Gastrocnemius medialis (tissue), 4 donors: ENCODE data around the gene P2RY2. TPM values are rescaled to one million over a fixed set of nuclear protein-coding genes. Genes with fewer than 3 reads are reported as not detected.

Source experiments
- ATAC-seq, 2 donors: fragments of 150-250 bp; one replicate each; pipeline ENCODE4 v1.9.1; 2016
- DNase-seq, 2 donors: peaks; one replicate each; pipeline ENCODE4 v3.0.0-alpha.2; 2019
- H3K27ac ChIP-seq, 4 donors: fragments of 200-600 bp; sonication (generic); 1 replicate in 1 of 4; 2 replicates in 3 of 4; pipeline ENCODE4 v1.5.1; 2016 to 2018; ENCODE audit warnings: mild to moderate bottlenecking in 2 of 4, moderate library complexity in 1 of 4
- H3K27me3 ChIP-seq, 3 donors: fragments of 200-600 bp; sonication (generic) in 2 of 3; 1 replicate in 1 of 3; 2 replicates in 2 of 3; pipeline versions ENCODE4 v1.5.1 to v1.6.0; 2016 to 2019; ENCODE audit warnings: mild to moderate bottlenecking in 1 of 3, moderate library complexity in 1 of 3
- H3K36me3 ChIP-seq, 2 donors: fragments of 200-600 bp; sonication (generic) in 1 of 2; one replicate each; pipeline ENCODE4 v1.5.1; 2017 to 2018
- H3K4me1 ChIP-seq, 2 donors: fragments of 200-600 bp; sonication (generic) in 1 of 2; one replicate each; pipeline ENCODE4 v1.5.1; 2016 to 2017; ENCODE audit warnings: mild to moderate bottlenecking in 2 of 2
- H3K4me3 ChIP-seq, 4 donors: fragments of 200-600 bp; sonication (generic) in 3 of 4; 1 replicate in 1 of 4; 2 replicates in 3 of 4; pipeline ENCODE4 v1.5.1; 2016 to 2019; ENCODE audit warnings: mild to moderate bottlenecking in 2 of 4
- H3K9me3 ChIP-seq, 3 donors: fragments of 200-600 bp; sonication (generic) in 2 of 3; 1 replicate in 1 of 3; 2 replicates in 2 of 3; pipeline ENCODE4 v1.5.1; 2016 to 2019
- POLR2A ChIP-seq, 2 donors: fragments of 450-650 bp; IDR thresholded peaks; one replicate each; pipeline ENCODE4 v1.6.1; 2017; ENCODE audit warnings: antibody characterized with exemption in 2 of 2, mild to moderate bottlenecking in 2 of 2, moderate library complexity in 2 of 2
- in situ Hi-C, 4 donors: fragments of 200-750 bp; cut with MboI; loops; one replicate each; pipeline versions ENCODE4 v1.15.0 to v1.8.0; 2017; ENCODE audit warnings: low sequenced_read_pairs in 4 of 4
- intact Hi-C: fragments of 100-400 bp; cut with DNase I; formaldehyde crosslinking; loops from one replicate; pipeline ENCODE4 v1.15.1; 2023; ENCODE audit warnings: low total_unique reads
- total RNA-seq, 4 donors: library from RNA; depleted of rRNA; stranded (reverse); fragments of >200 nt; gene quantifications; one replicate each; pipeline versions ENCODE4 v1.1.0 to v1.2.3, GENCODE V29; 2016
- TF ChIP-seq, protein P1 (sequence below), 5 experiments: fragments of 450-650 bp in 3 of 5; fragments of 200-600 bp in 2 of 5; sonication (generic) in 2 of 5; IDR thresholded peaks in 4 of 5; conservative IDR thresholded peaks in 1 of 5; 1 replicate in 4 of 5; 2 replicates in 1 of 5; pipeline ENCODE4 v1.5.1; 2016 to 2019; ENCODE audit warnings: antibody characterized with exemption in 5 of 5, mild to moderate bottlenecking in 3 of 5, moderate library complexity in 3 of 5

Gene P2RY2
- total RNA-seq, 4 donors from 2014 or later: 21.8 to 52.6 (median 44.5) TPM

DNA sequence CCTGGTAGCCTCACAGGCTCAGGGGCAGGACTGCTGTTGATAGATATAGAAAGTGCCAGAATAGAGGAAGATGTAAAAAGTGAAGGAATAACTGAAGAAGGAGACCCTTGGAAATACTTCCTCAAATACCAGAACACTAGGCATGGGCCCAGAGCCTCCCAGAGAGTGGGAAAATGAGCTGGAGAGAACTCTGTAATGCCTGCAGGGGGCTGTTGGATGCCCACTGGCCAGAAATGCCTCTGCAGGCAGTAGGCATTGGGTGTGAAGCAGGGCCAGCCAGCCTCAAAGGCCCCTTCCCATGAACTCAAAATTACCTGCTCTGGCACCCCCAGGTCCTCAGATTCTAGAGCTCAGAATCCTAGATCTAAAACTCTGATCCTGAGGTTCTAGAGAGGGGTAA, 15.1 kb downstream of the P2RY2 start:
- H3K27ac ChIP-seq: peak overlapping the region; percentile 92 to 98 (median 96)
- H3K4me3 ChIP-seq: no peak overlapping the region
- no peak for TF ChIP-seq POLR2A (IDR thresholded peaks at IDR 0.05)
- TF ChIP-seq, protein P1, sequence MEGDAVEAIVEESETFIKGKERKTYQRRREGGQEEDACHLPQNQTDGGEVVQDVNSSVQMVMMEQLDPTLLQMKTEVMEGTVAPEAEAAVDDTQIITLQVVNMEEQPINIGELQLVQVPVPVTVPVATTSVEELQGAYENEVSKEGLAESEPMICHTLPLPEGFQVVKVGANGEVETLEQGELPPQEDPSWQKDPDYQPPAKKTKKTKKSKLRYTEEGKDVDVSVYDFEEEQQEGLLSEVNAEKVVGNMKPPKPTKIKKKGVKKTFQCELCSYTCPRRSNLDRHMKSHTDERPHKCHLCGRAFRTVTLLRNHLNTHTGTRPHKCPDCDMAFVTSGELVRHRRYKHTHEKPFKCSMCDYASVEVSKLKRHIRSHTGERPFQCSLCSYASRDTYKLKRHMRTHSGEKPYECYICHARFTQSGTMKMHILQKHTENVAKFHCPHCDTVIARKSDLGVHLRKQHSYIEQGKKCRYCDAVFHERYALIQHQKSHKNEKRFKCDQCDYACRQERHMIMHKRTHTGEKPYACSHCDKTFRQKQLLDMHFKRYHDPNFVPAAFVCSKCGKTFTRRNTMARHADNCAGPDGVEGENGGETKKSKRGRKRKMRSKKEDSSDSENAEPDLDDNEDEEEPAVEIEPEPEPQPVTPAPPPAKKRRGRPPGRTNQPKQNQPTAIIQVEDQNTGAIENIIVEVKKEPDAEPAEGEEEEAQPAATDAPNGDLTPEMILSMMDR (IDR thresholded peaks at IDR 0.05 in 4 of 5, conservative IDR thresholded peaks at IDR 0.05 in 1 of 5): no peak
- H3K36me3 ChIP-seq: peaks cover 0 to 7% of the 10 kb centered on the region in 2 donors
- H3K9me3 ChIP-seq: no peaks in the 10 kb centered on the region
- in situ Hi-C loops: no loop called here
- DNase-seq (peak in 1 of 2 donors; percentile 9), ATAC-seq (no peak)
- H3K4me1 ChIP-seq: peaks cover 50 to 56% of the 10 kb centered on the region in 2 donors
- intact Hi-C loops: no loop called here
- H3K27me3 ChIP-seq: no peaks in the 10 kb centered on the region

- Histone ChIP-seq H3K27ac (peak overlapping the region; percentile 92 to 98 (median 96)), H3K9me3 (no peaks in the 10 kb centered on the region), H3K36me3 (peaks cover 0 to 7% of the 10 kb centered on the region in 2 donors), H3K27me3 (no peaks in the 10 kb centered on the region), H3K4me1 (peaks cover 55 to 57% of the 10 kb centered on the region in 2 donors), H3K4me3 (no peak overlapping the region)
- TF ChIP-seq, protein P1 (IDR thresholded peaks at IDR 0.05 in 4 of 5, conservative IDR thresholded peaks at IDR 0.05 in 1 of 5): no peak
- no peak for TF ChIP-seq POLR2A (IDR thresholded peaks at IDR 0.05)
- in situ Hi-C loops (no loop called here), intact Hi-C loops (no loop called here)
- DNase-seq: peak in 1 of 2 donors; percentile 23
- no peak for ATAC-seq
Observed at GRCh38 chr11:73233692-73234470, 15.8 kb downstream of the P2RY2 start.

- no peak for TF ChIP-seq POLR2A (IDR thresholded peaks at IDR 0.05)
- TF ChIP-seq, protein P1 (IDR thresholded peaks at IDR 0.05 in 4 of 5, conservative IDR thresholded peaks at IDR 0.05 in 1 of 5): no peak
- in situ Hi-C loops: no loop called here
- no peaks in the 10 kb centered on the region for H3K9me3 ChIP-seq
- DNase-seq: peak in 1 of 2 donors; percentile 67
- peaks cover 0 to 7% of the 10 kb centered on the region in 2 donors for H3K36me3 ChIP-seq
- no peak for ATAC-seq
- no peaks in the 10 kb centered on the region for H3K27me3 ChIP-seq
- H3K4me1 ChIP-seq: peaks cover 58 to 59% of the 10 kb centered on the region in 2 donors
- intact Hi-C loops: loop anchor here (5.0 kb wide), 1 partner anchor 143 kb away; the partner anchor contains the start of gene RELT
- H3K4me3 ChIP-seq: no peak overlapping the region
- H3K27ac ChIP-seq: peak overlapping the region; percentile 92 to 98 (median 96)
Observed at GRCh38 chr11:73234471-73235181, 16.5 kb downstream of the P2RY2 start.

GRCh38 chr11:73235236-73235786, 17.2 kb downstream of the P2RY2 start:
- H3K27ac ChIP-seq: peak overlapping the region; percentile 92 to 98 (median 96)
- peaks cover 0 to 7% of the 10 kb centered on the region in 2 donors for H3K36me3 ChIP-seq
- H3K4me1 ChIP-seq: peaks cover 61 to 65% of the 10 kb centered on the region in 2 donors
- no peaks in the 10 kb centered on the region for H3K9me3 ChIP-seq
- in situ Hi-C loops (no loop called here), intact Hi-C loops (loop anchor here (5.0 kb wide), 1 partner anchor 142 kb away; the partner anchor contains the start of gene RELT)
- H3K27me3 ChIP-seq: no peaks in the 10 kb centered on the region
- TF ChIP-seq, protein P1 (IDR thresholded peaks at IDR 0.05 in 4 of 5, conservative IDR thresholded peaks at IDR 0.05 in 1 of 5): no peak
- ATAC-seq (peak; percentile 3 to 8), DNase-seq (peak in 1 of 2 donors; percentile 72)
- H3K4me3 ChIP-seq: no peak overlapping the region
